ENCODE data around the gene CD83. TPM values are rescaled to one million over a fixed set of nuclear protein-coding genes. Genes with fewer than 3 reads are reported as not detected.

CD83 gene
- total and polyA plus RNA-seq, 2 donors (not counting 1 experiment from before 2014, with no cell fraction given) = 320 to 332 TPM

GRCh38 chr6:14135893-14136539, 18.4 kb downstream of the CD83 start:
- H3K36me3 ChIP-seq (replicated peaks in 1 of 2; ENCODE audit: control extremely low read depth in 1 of 2, control insufficient read depth in 1 of 2, extremely low read depth in 1 of 2, insufficient read depth in 2 of 2, low read length in 1 of 2) = peaks cover 7 to 68% of the 10 kb centered on the region in 2 experiments
- no peak for TF ChIP-seq CTCF (IDR thresholded peaks at IDR 0.05)
- no peak for TF ChIP-seq EZH2 (IDR thresholded peaks at IDR 0.05; ENCODE audit: borderline replicate concordance, insufficient read depth, low read depth, low read length, poor library complexity, severe bottlenecking)
- peaks cover 15 to 29% of the 10 kb centered on the region in 2 donors for H3K4me1 ChIP-seq (ENCODE audit: control insufficient read depth in 2 of 2, insufficient read depth in 2 of 2, low read length in 2 of 2)
- H3K9ac ChIP-seq (ENCODE audit: low read length) = no peak overlapping the region
- DNase-seq = peak; percentile 59
- peaks cover 79% of the 10 kb centered on the region for H4K20me1 ChIP-seq (ENCODE audit: control insufficient read depth, insufficient read depth, low read length, poor library complexity, severe bottlenecking)
- intact Hi-C loops (cut with micrococcal nuclease) = no loop called here
- peaks cover 30% of the 10 kb centered on the region for H3K79me2 ChIP-seq (ENCODE audit: control insufficient read depth, insufficient read depth, low read length)
- peaks cover 0 to 5% (median 0%) of the 10 kb centered on the region in 3 donors for H3K9me3 ChIP-seq (ENCODE audit: control extremely low read depth in 1 of 3, control insufficient read depth in 2 of 3, insufficient read depth in 1 of 3, low read length in 2 of 3)
- Mint-ChIP-seq H3K4me3 (peak overlapping the region; percentile 4), H3K27ac (peak overlapping the region; percentile 43), H3K27me3 (no peaks in the 10 kb centered on the region), H3K4me1 (peaks cover 67% of the 10 kb centered on the region), H3K9me3 (ENCODE audit: insufficient read depth) (no peaks in the 10 kb centered on the region)
- H3K27me3 ChIP-seq (replicated peaks in 1 of 4; ENCODE audit: control extremely low read depth in 1 of 4, control insufficient read depth in 3 of 4, insufficient read depth in 4 of 4, low read length in 3 of 4) = no peaks in the 10 kb centered on the region
- ChIA-PET POLR2A (interaction anchor here (0.6 to 1.7 kb wide), 2 partner anchors 10 to 1047 kb away, joined by 3 read pairs; no protein-coding TSS in a partner anchor), CTCF (interaction anchor here (1.1 to 12.5 kb wide), 3 partner anchors 9 to 226 kb away, joined by 3 to 178 read pairs (median 20); no protein-coding TSS in a partner anchor)
- H3K4me3 ChIP-seq (ENCODE audit: control extremely low read depth in 1 of 5, extremely low read depth in 1 of 5, insufficient read depth in 1 of 5, low read depth in 2 of 5, low read length in 4 of 5) = no peak overlapping the region
- no peak overlapping the region for H3K4me2 ChIP-seq (replicated peaks; ENCODE audit: low read depth, low read length, poor library complexity, severe bottlenecking)
- no peak for ATAC-seq (ENCODE audit: low read depth)
- no peak overlapping the region for H3K27ac ChIP-seq (ENCODE audit: low read length in 2 of 2)
- no peak overlapping the region for H2AFZ ChIP-seq (ENCODE audit: insufficient read depth, low read depth, low read length, poor library complexity, severe bottlenecking)
- 93% methylated on average over 3 of the region's 9 CpGs for WGBS (ENCODE audit: insufficient coverage)

DNA sequence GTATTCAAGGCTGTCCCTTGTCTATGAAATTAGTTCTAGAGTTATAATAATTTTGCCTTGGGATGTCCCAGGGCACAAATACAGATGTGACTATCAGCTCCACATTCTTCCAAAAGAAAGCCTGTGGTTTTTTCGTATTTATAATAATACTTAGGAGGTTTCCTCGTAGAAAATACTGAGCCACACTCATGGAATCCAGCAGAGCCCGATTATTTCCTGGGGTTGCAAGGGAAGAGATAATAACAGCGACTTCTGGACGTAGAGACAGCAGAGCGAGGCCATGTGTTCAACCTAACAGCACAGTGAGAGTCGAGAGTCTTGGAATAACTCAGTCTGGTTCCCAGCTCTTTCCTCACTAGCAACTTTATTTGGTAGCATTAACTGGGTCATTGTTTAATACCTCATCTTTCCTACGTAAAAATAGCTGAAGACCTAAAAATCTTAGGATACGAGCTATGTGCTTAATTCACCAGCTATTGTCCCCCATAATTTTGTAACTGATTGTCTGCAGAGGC, 21.2 kb downstream of the CD83 start:
- CTCF ChIA-PET = interaction anchor here (1.1 to 12.5 kb wide), 5 partner anchors 12 to 229 kb away, joined by 3 to 178 read pairs (median 7); no protein-coding TSS in a partner anchor
- Histone ChIP-seq H3K27ac (ENCODE audit: low read length in 2 of 2) (no peak overlapping the region), H3K4me3 (ENCODE audit: control extremely low read depth in 1 of 5, extremely low read depth in 1 of 5, insufficient read depth in 1 of 5, low read depth in 2 of 5, low read length in 4 of 5) (no peak overlapping the region), H3K4me2 (replicated peaks; ENCODE audit: low read depth, low read length, poor library complexity, severe bottlenecking) (no peak overlapping the region), H3K9ac (ENCODE audit: low read length) (no peak overlapping the region), H3K9me3 (ENCODE audit: control extremely low read depth in 1 of 3, control insufficient read depth in 2 of 3, insufficient read depth in 1 of 3, low read length in 2 of 3) (peaks cover 0 to 5% (median 0%) of the 10 kb centered on the region in 3 donors), H3K27me3 (replicated peaks in 1 of 4; ENCODE audit: control extremely low read depth in 1 of 4, control insufficient read depth in 3 of 4, insufficient read depth in 4 of 4, low read length in 3 of 4) (no peaks in the 10 kb centered on the region), H2AFZ (ENCODE audit: insufficient read depth, low read depth, low read length, poor library complexity, severe bottlenecking) (no peak overlapping the region), H3K79me2 (ENCODE audit: control insufficient read depth, insufficient read depth, low read length) (peaks cover 7% of the 10 kb centered on the region), H3K4me1 (ENCODE audit: control insufficient read depth in 2 of 2, insufficient read depth in 2 of 2, low read length in 2 of 2) (peaks cover 2 to 8% of the 10 kb centered on the region in 2 donors), H3K36me3 (replicated peaks in 1 of 2; ENCODE audit: control extremely low read depth in 1 of 2, control insufficient read depth in 1 of 2, extremely low read depth in 1 of 2, insufficient read depth in 2 of 2, low read length in 1 of 2) (peaks cover 3 to 41% of the 10 kb centered on the region in 2 experiments), H4K20me1 (ENCODE audit: control insufficient read depth, insufficient read depth, low read length, poor library complexity, severe bottlenecking) (peaks cover 51% of the 10 kb centered on the region)
- H3K4me1 Mint-ChIP-seq = peaks cover 60% of the 10 kb centered on the region
- DNase-seq (peak; percentile 58), ATAC-seq (ENCODE audit: low read depth) (no peak)
- no peaks in the 10 kb centered on the region for H3K9me3 Mint-ChIP-seq (ENCODE audit: insufficient read depth)
- no peaks in the 10 kb centered on the region for H3K27me3 Mint-ChIP-seq
- TF ChIP-seq EZH2 (IDR thresholded peaks at IDR 0.05; ENCODE audit: borderline replicate concordance, insufficient read depth, low read depth, low read length, poor library complexity, severe bottlenecking) (no peak), CTCF (IDR thresholded peaks at IDR 0.05) (no peak)
- 96% methylated on average over 5 of the region's 9 CpGs for WGBS (ENCODE audit: insufficient coverage)
- POLR2A ChIA-PET = interaction anchor here (1.4 kb wide), 1 partner anchor 14 kb away, joined by 4 read pairs; no protein-coding TSS in a partner anchor
- intact Hi-C loops (cut with micrococcal nuclease) = no loop called here
- peak overlapping the region; percentile 75 for H3K27ac Mint-ChIP-seq
- no peak overlapping the region for H3K4me3 Mint-ChIP-seq

Measured in B cell (primary cell).